Heart left ventricle (tissue), 16 donors: Measurements from ENCODE around the gene BACH2. TPM values are rescaled to one million over a fixed set of nuclear protein-coding genes. Genes with fewer than 3 reads are reported as not detected.
A peak's percentile ranks its signal among the peaks of the same experiment; 100 is the strongest.

ENCODE experiments used
- ATAC-seq, 4 donors: fragments of 200-7000 bp; cut with Tn5 transposase; one replicate each; pipeline ENCODE4 v1.9.1; 2020 to 2022; ENCODE audit warnings: moderate library complexity in 4 of 4, mild to moderate bottlenecking in 3 of 4, moderate number of reproducible peaks in 1 of 4
- DNase-seq, 5 donors: peaks; one replicate each; pipeline ENCODE4 v3.0.0-alpha.2; 2020
- H3K27ac ChIP-seq, 12 donors: fragments of 200-600 bp; sonication (generic) in 4 of 12; one replicate each; pipeline versions ENCODE4 v1.5.0 to v1.8.0; 2016 to 2022; ENCODE audit warnings: mild to moderate bottlenecking in 2 of 12
- H3K27me3 ChIP-seq, 9 donors: fragments of 200-600 bp; sonication (generic) in 2 of 9; one replicate each; pipeline versions ENCODE4 v1.5.1 to v1.8.0; 2016 to 2022; ENCODE audit warnings: mild to moderate bottlenecking in 3 of 9
- H3K36me3 ChIP-seq, 9 donors: fragments of 200-600 bp; sonication (generic) in 2 of 9; one replicate each; pipeline versions ENCODE4 v1.5.0 to v1.8.0; 2018 to 2022; ENCODE audit warnings: mild to moderate bottlenecking in 2 of 9
- H3K4me1 ChIP-seq, 12 donors: fragments of 200-600 bp; sonication (generic) in 4 of 12; one replicate each; pipeline versions ENCODE4 v1.5.0 to v1.8.0; 2016 to 2022; ENCODE audit warnings: mild to moderate bottlenecking in 3 of 12
- H3K4me3 ChIP-seq, 12 donors: fragments of 200-600 bp; sonication (generic) in 4 of 12; one replicate each; pipeline versions ENCODE4 v1.5.0 to v1.8.0; 2017 to 2022; ENCODE audit warnings: mild to moderate bottlenecking in 9 of 12, moderate library complexity in 4 of 12
- H3K9me3 ChIP-seq, 12 donors: fragments of 200-600 bp; sonication (generic) in 4 of 12; one replicate each; pipeline versions ENCODE4 v1.5.0 to v1.8.0; 2016 to 2022; ENCODE audit warnings: mild to moderate bottlenecking in 1 of 12
- CTCF ChIP-seq, 12 donors: fragments of 200-600 bp; sonication (generic) in 4 of 12; IDR thresholded peaks; one replicate each; pipeline versions ENCODE4 v1.5.0 to v1.8.0; 2018 to 2022; ENCODE audit warnings: antibody characterized with exemption in 12 of 12, mild to moderate bottlenecking in 5 of 12
- POLR2A ChIP-seq, 2 donors: fragments of 450-650 bp; IDR thresholded peaks; one replicate each; pipeline ENCODE4 v1.6.1; 2017; ENCODE audit warnings: antibody characterized with exemption in 2 of 2, mild to moderate bottlenecking in 2 of 2, moderate library complexity in 2 of 2
- WGBS, 4 donors: extraction: QIAGEN DNeasy Blood & Tissue Kit in 2 of 4; methylation state at CpG; one replicate each; pipeline versions ENCODE4 v1.1.5 to v1.1.7; 2013 to 2018; 5-methylcytosine and 5-hydroxymethylcytosine counted together
- intact Hi-C, 10 donors: fragments of 100-400 bp; cut with DNase I; formaldehyde crosslinking; loops; one replicate each; pipeline versions ENCODE4 v1.11.1 to v1.14.2; 2022
- long read RNA-seq, 3 donors: library from polyadenylated mRNA; unstranded; transcript quantifications; one replicate each; pipeline ENCODE4 v2.0.0, GENCODE V29; 2020 to 2021
- polyA plus RNA-seq, 2 donors: library from polyadenylated mRNA; stranded (reverse); fragments of 200-250 nt; gene quantifications; one replicate each; pipeline ENCODE4 v1.2.3, GENCODE V29; 2013
- total RNA-seq, 9 donors: library from RNA; depleted of rRNA in 2 of 9; stranded (reverse); fragments of >200 nt in 2 of 9; fragmentation: NEBNext Ultra II Directional in 3 of 9; extraction: Animal tissue kit (Norgen Biotek cat#: 25700) in 3 of 9; gene quantifications; one replicate each; pipeline versions ENCODE4 v1.1.0 to v1.2.4, GENCODE V29; 2016 to 2023
- donor health status: ischemic (EF 13 %, LVEDD 7.1; RV severe dilation, severe dysfunction).
- donor health status: healthy with polysubstance abuse.
- donor health status: DM: no; HTN: yes; CAD: no.
- donor health status: DM: no; HTN: no; CAD: no.
- donor health status: ischemic (EF 25% LVEDD 6.9; RV normal size, moderate dysfunction).
- donor health status: ischemic (EF 25% LVEDD 5.7; RV mildly dilated, moderate dysfunction).
- donor health status: healthy.
- donor health status: DM: yes; HTN: yes; CAD: no.
- donor health status: ischemic (EF 35%, LVEDD 5.7; RV mildly dilated, moderate dysfunction).
- donor health status: nonischemic (EF 11% LVEDD 7.7; RV severe dilation, severe dysfunction).
- donor health status: DM: yes; HTN: yes; CAD: no.
- donor health status: PGD.
- donor health status: ischemic (EF 29% LVEDD 5.4; RV normal size, mild dysfunction).
- donor health status: nonischemic (EF 23%, LVEDD 6.1; RV moderate dilation, normal function).

Gene BACH2
- total RNA-seq (1 to 10 TPM in 8 of 9 donors, under 1 TPM in 1; 0.76 to 8.4 (median 4.0) TPM), polyA plus RNA-seq (under 1 TPM; 0.23 to 0.24 TPM)
- long read RNA-seq, donor 1 = 0 reads
- long read RNA-seq, donor 2 = 0 reads
- long read RNA-seq, donor 3, partial matches to known transcripts = 1 of 2 reads
- long read RNA-seq, donor 3, other reads (novel, unspliced or antisense) = 1 of 2 reads

GRCh38 chr6:90296341-90297114, at the start of gene BACH2:
Gene BACH2, minus strand, starts transcription at chr6:90296843. Its CDS starts 287,999 bp downstream, at chr6:90008844.
- Histone ChIP-seq H3K4me1 (peaks cover 0 to 17% (median 7%) of the 10 kb centered on the region in 12 donors), H3K4me3 (peak within 1 kb of the TSS; percentile 66 to 93 (median 80)), H3K27ac (peak within 1 kb of the TSS; percentile 67 to 93 (median 84)), H3K36me3 (no peaks in the 10 kb centered on the region), H3K9me3 (no peaks in the 10 kb centered on the region), H3K27me3 (peaks cover 0 to 30% (median 0%) of the 10 kb centered on the region in 9 donors)
- ATAC-seq (peak; percentile 76 to 83 (median 82)), DNase-seq (peak; percentile 90 to 92 (median 91))
- TF ChIP-seq CTCF (IDR thresholded peaks at IDR 0.05) (peak in 6 of 12 donors; percentile 11 to 34 (median 24)), POLR2A (IDR thresholded peaks at IDR 0.05) (peak in 1 of 2 donors; percentile 49)
- 0 to 1% (median 0%) methylated on average over 22 to 112 of the region's 112 CpGs for WGBS, 4 donors
- intact Hi-C loops = loop anchor here (2.0 to 10.0 kb wide), 18 partner anchors 62 to 352 kb away; no protein-coding TSS in a partner anchor

- Histone ChIP-seq H3K4me1 (no peaks in the 10 kb centered on the region), H3K27ac (no peak overlapping the region), H3K27me3 (peaks cover 0 to 4% (median 0%) of the 10 kb centered on the region in 9 donors), H3K36me3 (no peaks in the 10 kb centered on the region), H3K9me3 (no peaks in the 10 kb centered on the region), H3K4me3 (no peak overlapping the region)
- TF ChIP-seq CTCF (IDR thresholded peaks at IDR 0.05) = no peak
- no peak for TF ChIP-seq POLR2A (IDR thresholded peaks at IDR 0.05)
- intact Hi-C loops = loop anchor here in 1 of 10 donors (10.0 kb wide), 1 partner anchor 689 kb away; no protein-coding TSS in a partner anchor
- no peak for ATAC-seq
- 45 to 58% (median 51%) methylated on average over 5 of the region's 5 CpGs for WGBS, 4 donors
- DNase-seq = peak in 1 of 5 donors; percentile 51
These were observed 46.9 kb upstream of the BACH2 start for GRCh38 chr6:90343576-90343975.

- Histone ChIP-seq H3K4me1 (no peaks in the 10 kb centered on the region), H3K27ac (no peak overlapping the region), H3K4me3 (no peak overlapping the region), H3K27me3 (no peaks in the 10 kb centered on the region), H3K9me3 (no peaks in the 10 kb centered on the region), H3K36me3 (no peaks in the 10 kb centered on the region)
- WGBS, 4 donors = 71 to 89% (median 84%) methylated on average over 1 of the region's 1 CpG
- no peak for TF ChIP-seq CTCF (IDR thresholded peaks at IDR 0.05)
- TF ChIP-seq POLR2A (IDR thresholded peaks at IDR 0.05) = no peak
- intact Hi-C loops = no loop called here
- ATAC-seq (no peak), DNase-seq (no peak)
These were observed 41.8 kb upstream of the BACH2 start for GRCh38 chr6:90338409-90338808.

GRCh38 chr6:90336388-90336947, 39.8 kb upstream of the BACH2 start:
- Histone ChIP-seq H3K4me1 (no peaks in the 10 kb centered on the region), H3K27ac (no peak overlapping the region), H3K27me3 (no peaks in the 10 kb centered on the region), H3K36me3 (no peaks in the 10 kb centered on the region), H3K9me3 (no peaks in the 10 kb centered on the region), H3K4me3 (no peak overlapping the region)
- DNase-seq (no peak), ATAC-seq (no peak)
- TF ChIP-seq CTCF (IDR thresholded peaks at IDR 0.05) = no peak
- TF ChIP-seq POLR2A (IDR thresholded peaks at IDR 0.05) = no peak
- WGBS, 4 donors = 59 to 68% (median 66%) methylated on average over 6 of the region's 6 CpGs
- intact Hi-C loops = no loop called here
